GM23338 (cell line): ENCODE data around the gene EFNB2.

ENCODE experiments used
- CREB1 ChIP-seq: fragments of 250-450 bp; sonication (Bioruptor Pico); IDR thresholded peaks from 2 replicates; pipeline ENCODE4 v1.5.0; 2020; ENCODE audit warnings: low read depth, mild to moderate bottlenecking, moderate library complexity
- EZH2 ChIP-seq: fragments of 200-600 bp; sonication (generic); IDR thresholded peaks from one replicate; pipeline ENCODE4 v1.8.0; 2017; ENCODE audit warnings: antibody characterized with exemption, mild to moderate bottlenecking, low read depth; ENCODE audit not compliant: unreplicated experiment
- EZH2phosphoT487 ChIP-seq: fragments of 200-600 bp; sonication (generic); IDR thresholded peaks from one replicate; pipeline ENCODE4 v1.8.1; 2018; ENCODE audit warnings: antibody characterized with exemption; ENCODE audit not compliant: unreplicated experiment
- JUNB ChIP-seq: IDR thresholded peaks from one replicate; pipeline ENCODE4 v1.6.1; 2016; ENCODE audit warnings: antibody characterized with exemption; ENCODE audit not compliant: unreplicated experiment
- NANOG ChIP-seq: IDR thresholded peaks from 2 replicates; pipeline ENCODE4 v1.6.1; 2016; ENCODE audit warnings: antibody characterized with exemption, borderline replicate concordance
- POLR2AphosphoS5 ChIP-seq: IDR thresholded peaks from 2 replicates; pipeline ENCODE4 v1.6.1; 2016; ENCODE audit warnings: antibody characterized with exemption, low read depth
- STAT1 ChIP-seq: IDR thresholded peaks from one replicate; pipeline ENCODE4 v1.6.1; 2016; ENCODE audit warnings: antibody characterized with exemption; ENCODE audit not compliant: unreplicated experiment
- ZNF114 ChIP-seq: fragments of 250-450 bp; sonication (Bioruptor Pico); IDR thresholded peaks from 2 replicates; pipeline ENCODE4 v1.5.0; 2020; ENCODE audit warnings: mild to moderate bottlenecking, moderate library complexity
- ZNF331 ChIP-seq: fragments of 250-450 bp; sonication (Bioruptor Pico); IDR thresholded peaks from 2 replicates; pipeline ENCODE4 v1.5.0; 2020; ENCODE audit warnings: low read depth, mild to moderate bottlenecking, moderate library complexity
- TF ChIP-seq, protein P1 (sequence below), 2 experiments: fragments of 200-600 bp in 1 of 2; sonication (generic) in 1 of 2; conservative IDR thresholded peaks; 2 replicates each; pipeline versions ENCODE4 v1.5.1 to v1.6.1; 2016 to 2017; ENCODE audit warnings: antibody characterized with exemption in 2 of 2, low read depth in 2 of 2, mild to moderate bottlenecking in 2 of 2, moderate library complexity in 1 of 2
- TF ChIP-seq, protein P2 (sequence below): IDR thresholded peaks from one replicate; pipeline ENCODE4 v1.6.1; 2018; ENCODE audit warnings: antibody characterized with exemption; ENCODE audit not compliant: unreplicated experiment
- TF ChIP-seq, protein P3 (sequence below): fragments of 250-450 bp; sonication (Bioruptor Pico); IDR thresholded peaks from 2 replicates; pipeline ENCODE4 v1.5.0; 2020; ENCODE audit warnings: mild to moderate bottlenecking, moderate library complexity
- TF ChIP-seq, protein P4 (sequence below): IDR thresholded peaks from 2 replicates; pipeline ENCODE4 v1.6.1; 2016; ENCODE audit warnings: antibody characterized with exemption

DNA sequence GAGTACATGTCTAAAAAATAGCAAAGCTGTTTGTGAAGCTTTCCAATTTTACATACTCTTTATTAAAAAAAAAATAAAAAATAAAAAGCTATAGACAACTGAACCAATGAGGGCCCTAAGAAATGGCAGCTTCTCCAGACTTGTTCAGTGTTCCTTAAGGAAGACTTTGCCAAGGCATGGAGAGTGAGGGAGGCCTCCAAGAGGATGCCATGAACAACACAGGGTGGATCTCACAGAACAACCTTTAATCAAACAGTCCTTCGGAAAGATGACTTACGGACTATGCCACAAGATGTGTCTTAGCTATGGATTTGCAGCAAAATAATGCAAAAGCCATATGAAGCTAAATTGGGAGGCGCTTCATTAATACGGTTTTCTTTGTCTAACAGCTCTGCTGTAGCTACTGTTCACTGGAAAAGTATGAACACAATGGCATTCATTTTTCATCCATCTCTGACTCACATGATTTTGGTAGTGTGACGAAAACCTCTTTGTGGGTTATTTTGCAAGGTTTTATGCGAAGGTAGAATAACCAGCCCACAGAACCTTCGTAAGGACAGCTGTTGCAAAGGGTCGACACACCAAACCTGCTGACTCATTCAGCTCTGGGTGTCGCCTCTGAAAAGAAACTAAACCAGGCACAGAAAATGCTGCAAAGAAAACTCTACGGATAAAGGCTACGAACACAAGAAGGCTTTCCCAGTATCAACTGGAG lies 27.7 kb downstream of the EFNB2 start:
- no peak for TF ChIP-seq POLR2AphosphoS5
- TF ChIP-seq, protein P1, sequence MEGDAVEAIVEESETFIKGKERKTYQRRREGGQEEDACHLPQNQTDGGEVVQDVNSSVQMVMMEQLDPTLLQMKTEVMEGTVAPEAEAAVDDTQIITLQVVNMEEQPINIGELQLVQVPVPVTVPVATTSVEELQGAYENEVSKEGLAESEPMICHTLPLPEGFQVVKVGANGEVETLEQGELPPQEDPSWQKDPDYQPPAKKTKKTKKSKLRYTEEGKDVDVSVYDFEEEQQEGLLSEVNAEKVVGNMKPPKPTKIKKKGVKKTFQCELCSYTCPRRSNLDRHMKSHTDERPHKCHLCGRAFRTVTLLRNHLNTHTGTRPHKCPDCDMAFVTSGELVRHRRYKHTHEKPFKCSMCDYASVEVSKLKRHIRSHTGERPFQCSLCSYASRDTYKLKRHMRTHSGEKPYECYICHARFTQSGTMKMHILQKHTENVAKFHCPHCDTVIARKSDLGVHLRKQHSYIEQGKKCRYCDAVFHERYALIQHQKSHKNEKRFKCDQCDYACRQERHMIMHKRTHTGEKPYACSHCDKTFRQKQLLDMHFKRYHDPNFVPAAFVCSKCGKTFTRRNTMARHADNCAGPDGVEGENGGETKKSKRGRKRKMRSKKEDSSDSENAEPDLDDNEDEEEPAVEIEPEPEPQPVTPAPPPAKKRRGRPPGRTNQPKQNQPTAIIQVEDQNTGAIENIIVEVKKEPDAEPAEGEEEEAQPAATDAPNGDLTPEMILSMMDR (conservative IDR thresholded peaks at IDR 0.05; ENCODE audit: low read depth in 2 of 2), result no peak
- no peak for TF ChIP-seq EZH2phosphoT487
- TF ChIP-seq EZH2, result no peak
- no peak for TF ChIP-seq ZNF114 (CRISPR knock-in tag)
- TF ChIP-seq JUNB, result no peak
- TF ChIP-seq, protein P2, sequence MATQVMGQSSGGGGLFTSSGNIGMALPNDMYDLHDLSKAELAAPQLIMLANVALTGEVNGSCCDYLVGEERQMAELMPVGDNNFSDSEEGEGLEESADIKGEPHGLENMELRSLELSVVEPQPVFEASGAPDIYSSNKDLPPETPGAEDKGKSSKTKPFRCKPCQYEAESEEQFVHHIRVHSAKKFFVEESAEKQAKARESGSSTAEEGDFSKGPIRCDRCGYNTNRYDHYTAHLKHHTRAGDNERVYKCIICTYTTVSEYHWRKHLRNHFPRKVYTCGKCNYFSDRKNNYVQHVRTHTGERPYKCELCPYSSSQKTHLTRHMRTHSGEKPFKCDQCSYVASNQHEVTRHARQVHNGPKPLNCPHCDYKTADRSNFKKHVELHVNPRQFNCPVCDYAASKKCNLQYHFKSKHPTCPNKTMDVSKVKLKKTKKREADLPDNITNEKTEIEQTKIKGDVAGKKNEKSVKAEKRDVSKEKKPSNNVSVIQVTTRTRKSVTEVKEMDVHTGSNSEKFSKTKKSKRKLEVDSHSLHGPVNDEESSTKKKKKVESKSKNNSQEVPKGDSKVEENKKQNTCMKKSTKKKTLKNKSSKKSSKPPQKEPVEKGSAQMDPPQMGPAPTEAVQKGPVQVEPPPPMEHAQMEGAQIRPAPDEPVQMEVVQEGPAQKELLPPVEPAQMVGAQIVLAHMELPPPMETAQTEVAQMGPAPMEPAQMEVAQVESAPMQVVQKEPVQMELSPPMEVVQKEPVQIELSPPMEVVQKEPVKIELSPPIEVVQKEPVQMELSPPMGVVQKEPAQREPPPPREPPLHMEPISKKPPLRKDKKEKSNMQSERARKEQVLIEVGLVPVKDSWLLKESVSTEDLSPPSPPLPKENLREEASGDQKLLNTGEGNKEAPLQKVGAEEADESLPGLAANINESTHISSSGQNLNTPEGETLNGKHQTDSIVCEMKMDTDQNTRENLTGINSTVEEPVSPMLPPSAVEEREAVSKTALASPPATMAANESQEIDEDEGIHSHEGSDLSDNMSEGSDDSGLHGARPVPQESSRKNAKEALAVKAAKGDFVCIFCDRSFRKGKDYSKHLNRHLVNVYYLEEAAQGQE, result no peak
- TF ChIP-seq NANOG, result no peak
- no peak for TF ChIP-seq CREB1 (CRISPR knock-in tag)
- no peak for TF ChIP-seq ZNF331 (CRISPR knock-in tag)
- TF ChIP-seq, protein P3, sequence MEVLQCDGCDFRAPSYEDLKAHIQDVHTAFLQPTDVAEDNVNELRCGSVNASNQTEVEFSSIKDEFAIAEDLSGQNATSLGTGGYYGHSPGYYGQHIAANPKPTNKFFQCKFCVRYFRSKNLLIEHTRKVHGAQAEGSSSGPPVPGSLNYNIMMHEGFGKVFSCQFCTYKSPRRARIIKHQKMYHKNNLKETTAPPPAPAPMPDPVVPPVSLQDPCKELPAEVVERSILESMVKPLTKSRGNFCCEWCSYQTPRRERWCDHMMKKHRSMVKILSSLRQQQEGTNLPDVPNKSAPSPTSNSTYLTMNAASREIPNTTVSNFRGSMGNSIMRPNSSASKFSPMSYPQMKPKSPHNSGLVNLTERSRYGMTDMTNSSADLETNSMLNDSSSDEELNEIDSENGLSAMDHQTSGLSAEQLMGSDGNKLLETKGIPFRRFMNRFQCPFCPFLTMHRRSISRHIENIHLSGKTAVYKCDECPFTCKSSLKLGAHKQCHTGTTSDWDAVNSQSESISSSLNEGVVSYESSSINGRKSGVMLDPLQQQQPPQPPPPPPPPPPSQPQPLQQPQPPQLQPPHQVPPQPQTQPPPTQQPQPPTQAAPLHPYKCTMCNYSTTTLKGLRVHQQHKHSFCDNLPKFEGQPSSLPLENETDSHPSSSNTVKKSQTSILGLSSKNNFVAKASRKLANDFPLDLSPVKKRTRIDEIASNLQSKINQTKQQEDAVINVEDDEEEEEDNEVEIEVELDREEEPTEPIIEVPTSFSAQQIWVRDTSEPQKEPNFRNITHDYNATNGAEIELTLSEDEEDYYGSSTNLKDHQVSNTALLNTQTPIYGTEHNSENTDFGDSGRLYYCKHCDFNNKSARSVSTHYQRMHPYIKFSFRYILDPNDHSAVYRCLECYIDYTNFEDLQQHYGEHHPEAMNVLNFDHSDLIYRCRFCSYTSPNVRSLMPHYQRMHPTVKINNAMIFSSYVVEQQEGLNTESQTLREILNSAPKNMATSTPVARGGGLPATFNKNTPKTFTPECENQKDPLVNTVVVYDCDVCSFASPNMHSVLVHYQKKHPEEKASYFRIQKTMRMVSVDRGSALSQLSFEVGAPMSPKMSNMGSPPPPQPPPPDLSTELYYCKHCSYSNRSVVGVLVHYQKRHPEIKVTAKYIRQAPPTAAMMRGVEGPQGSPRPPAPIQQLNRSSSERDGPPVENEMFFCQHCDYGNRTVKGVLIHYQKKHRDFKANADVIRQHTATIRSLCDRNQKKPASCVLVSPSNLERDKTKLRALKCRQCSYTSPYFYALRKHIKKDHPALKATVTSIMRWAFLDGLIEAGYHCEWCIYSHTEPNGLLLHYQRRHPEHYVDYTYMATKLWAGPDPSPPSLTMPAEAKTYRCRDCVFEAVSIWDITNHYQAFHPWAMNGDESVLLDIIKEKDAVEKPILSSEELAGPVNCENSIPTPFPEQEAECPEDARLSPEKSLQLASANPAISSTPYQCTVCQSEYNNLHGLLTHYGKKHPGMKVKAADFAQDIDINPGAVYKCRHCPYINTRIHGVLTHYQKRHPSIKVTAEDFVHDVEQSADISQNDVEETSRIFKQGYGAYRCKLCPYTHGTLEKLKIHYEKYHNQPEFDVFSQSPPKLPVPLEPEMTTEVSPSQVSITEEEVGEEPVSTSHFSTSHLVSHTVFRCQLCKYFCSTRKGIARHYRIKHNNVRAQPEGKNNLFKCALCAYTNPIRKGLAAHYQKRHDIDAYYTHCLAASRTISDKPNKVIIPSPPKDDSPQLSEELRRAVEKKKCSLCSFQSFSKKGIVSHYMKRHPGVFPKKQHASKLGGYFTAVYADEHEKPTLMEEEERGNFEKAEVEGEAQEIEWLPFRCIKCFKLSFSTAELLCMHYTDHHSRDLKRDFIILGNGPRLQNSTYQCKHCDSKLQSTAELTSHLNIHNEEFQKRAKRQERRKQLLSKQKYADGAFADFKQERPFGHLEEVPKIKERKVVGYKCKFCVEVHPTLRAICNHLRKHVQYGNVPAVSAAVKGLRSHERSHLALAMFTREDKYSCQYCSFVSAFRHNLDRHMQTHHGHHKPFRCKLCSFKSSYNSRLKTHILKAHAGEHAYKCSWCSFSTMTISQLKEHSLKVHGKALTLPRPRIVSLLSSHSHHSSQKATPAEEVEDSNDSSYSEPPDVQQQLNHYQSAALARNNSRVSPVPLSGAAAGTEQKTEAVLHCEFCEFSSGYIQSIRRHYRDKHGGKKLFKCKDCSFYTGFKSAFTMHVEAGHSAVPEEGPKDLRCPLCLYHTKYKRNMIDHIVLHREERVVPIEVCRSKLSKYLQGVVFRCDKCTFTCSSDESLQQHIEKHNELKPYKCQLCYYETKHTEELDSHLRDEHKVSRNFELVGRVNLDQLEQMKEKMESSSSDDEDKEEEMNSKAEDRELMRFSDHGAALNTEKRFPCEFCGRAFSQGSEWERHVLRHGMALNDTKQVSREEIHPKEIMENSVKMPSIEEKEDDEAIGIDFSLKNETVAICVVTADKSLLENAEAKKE (CRISPR knock-in tag), result no peak
- TF ChIP-seq STAT1, result no peak
- TF ChIP-seq, protein P4, sequence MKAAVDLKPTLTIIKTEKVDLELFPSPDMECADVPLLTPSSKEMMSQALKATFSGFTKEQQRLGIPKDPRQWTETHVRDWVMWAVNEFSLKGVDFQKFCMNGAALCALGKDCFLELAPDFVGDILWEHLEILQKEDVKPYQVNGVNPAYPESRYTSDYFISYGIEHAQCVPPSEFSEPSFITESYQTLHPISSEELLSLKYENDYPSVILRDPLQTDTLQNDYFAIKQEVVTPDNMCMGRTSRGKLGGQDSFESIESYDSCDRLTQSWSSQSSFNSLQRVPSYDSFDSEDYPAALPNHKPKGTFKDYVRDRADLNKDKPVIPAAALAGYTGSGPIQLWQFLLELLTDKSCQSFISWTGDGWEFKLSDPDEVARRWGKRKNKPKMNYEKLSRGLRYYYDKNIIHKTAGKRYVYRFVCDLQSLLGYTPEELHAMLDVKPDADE, result no peak
